IPS-15b (cell line): Measurements from ENCODE around the gene LSG1.
"Not testable (repeated sequence)": the region's sequence is repeated elsewhere in the genome, so short reads cannot be mapped to it uniquely, and the experiment has no call there.

Experiments
- H3K27me3 ChIP-seq: one replicate; pipeline ENCODE4 v1.6.1; 2013; ENCODE audit warnings: low read length; ENCODE audit not compliant: control insufficient read depth, insufficient read depth
- H3K36me3 ChIP-seq: one replicate; pipeline ENCODE4 v1.6.1; 2013; ENCODE audit warnings: low read length; ENCODE audit not compliant: control insufficient read depth, insufficient read depth
- H3K4me1 ChIP-seq: one replicate; pipeline ENCODE4 v1.6.1; 2013; ENCODE audit warnings: mild to moderate bottlenecking, low read length; ENCODE audit not compliant: control insufficient read depth, insufficient read depth
- H3K4me3 ChIP-seq: one replicate; pipeline ENCODE4 v1.5.1; 2013; ENCODE audit warnings: low read depth, low read length
- H3K9ac ChIP-seq: one replicate; pipeline ENCODE4 v1.6.1; 2013; ENCODE audit warnings: low read depth, mild to moderate bottlenecking, low read length
- H3K9me3 ChIP-seq: one replicate; pipeline ENCODE4 v1.6.1; 2013; ENCODE audit warnings: mild to moderate bottlenecking, low read length; ENCODE audit not compliant: control insufficient read depth, insufficient read depth

The LSG1 gene

GRCh38 chr3:194638991-194639605 lies 32.9 kb downstream of the LSG1 start:
- Histone ChIP-seq H3K9me3 (no peaks in the 10 kb centered on the region), H3K9ac (no peak overlapping the region), H3K4me1 (peaks cover 2% of the 10 kb centered on the region), H3K4me3 (no peak overlapping the region), H3K36me3 (peaks cover 23% of the 10 kb centered on the region), H3K27me3 (no peaks in the 10 kb centered on the region)

- Histone ChIP-seq H3K9ac (no peak overlapping the region), H3K4me3 (no peak overlapping the region), H3K36me3 (peaks cover 21% of the 10 kb centered on the region), H3K27me3 (no peaks in the 10 kb centered on the region), H3K9me3 (no peaks in the 10 kb centered on the region), H3K4me1 (peaks cover 2% of the 10 kb centered on the region)
These were observed 34.2 kb downstream of the LSG1 start for GRCh38 chr3:194637541-194638400.

- Histone ChIP-seq H3K36me3 (peaks cover 16% of the 10 kb centered on the region), H3K4me3 (no peak overlapping the region), H3K9me3 (no peaks in the 10 kb centered on the region), H3K4me1 (peaks cover 2% of the 10 kb centered on the region), H3K9ac (no peak overlapping the region), H3K27me3 (no peaks in the 10 kb centered on the region)
These were observed 34.9 kb downstream of the LSG1 start for GRCh38 chr3:194637066-194637465.

- Histone ChIP-seq H3K9ac (peak within 1 kb of the TSS; percentile 60), H3K4me1 (peaks cover 2% of the 10 kb centered on the region), H3K36me3 (peaks cover 11% of the 10 kb centered on the region), H3K9me3 (peaks cover 4% of the 10 kb centered on the region), H3K4me3 (peak within 1 kb of the TSS; percentile 80), H3K27me3 (no peaks in the 10 kb centered on the region)
These were observed 38.5 kb downstream of the LSG1 start, which contains the start of gene TMEM44 for GRCh38 chr3:194633349-194634004. TMEM44 (minus strand) TSS chr3:194633419; CDS start chr3:194633215, 204 bp downstream.

- Histone ChIP-seq H3K4me1 (peaks cover 2% of the 10 kb centered on the region), H3K4me3 (peak overlapping the region; percentile 80), H3K27me3 (no peaks in the 10 kb centered on the region), H3K9ac (peak overlapping the region; percentile 12), H3K9me3 (peaks cover 4% of the 10 kb centered on the region), H3K36me3 (peaks cover 11% of the 10 kb centered on the region)
These were observed 39.1 kb downstream of the LSG1 start for GRCh38 chr3:194632809-194633348.

GRCh38 chr3:194632226-194632808 lies 39.7 kb downstream of the LSG1 start:
- Histone ChIP-seq H3K36me3 (peaks cover 11% of the 10 kb centered on the region), H3K27me3 (no peaks in the 10 kb centered on the region), H3K9ac (peak overlapping the region; percentile 12), H3K4me1 (peaks cover 2% of the 10 kb centered on the region), H3K4me3 (peak overlapping the region; percentile 80), H3K9me3 (peaks cover 4% of the 10 kb centered on the region)

- Histone ChIP-seq H3K4me3 (no peak overlapping the region), H3K9me3 (peaks cover 4% of the 10 kb centered on the region), H3K36me3 (peaks cover 11% of the 10 kb centered on the region), H3K4me1 (no peaks in the 10 kb centered on the region), H3K27me3 (no peaks in the 10 kb centered on the region), H3K9ac (no peak overlapping the region)
These were observed 40.3 kb downstream of the LSG1 start for GRCh38 chr3:194631696-194632095.

- not testable (repeated sequence) for H3K4me1 ChIP-seq, H3K9ac ChIP-seq, H3K27me3 ChIP-seq, H3K4me3 ChIP-seq, H3K9me3 ChIP-seq
- H3K36me3 ChIP-seq, result peaks cover 16% of the 10 kb centered on the region
These were observed 41.3 kb downstream of the LSG1 start for GRCh38 chr3:194630681-194631080.

GRCh38 chr3:194624956-194625355 lies 47.0 kb downstream of the LSG1 start:
- peaks cover 17% of the 10 kb centered on the region for H3K36me3 ChIP-seq
- no peak overlapping the region for H3K9ac ChIP-seq
- no peaks in the 10 kb centered on the region for H3K27me3 ChIP-seq
- H3K4me1 ChIP-seq, result no peaks in the 10 kb centered on the region
- H3K4me3 ChIP-seq, result no peak overlapping the region
- H3K9me3 ChIP-seq, result peaks cover 4% of the 10 kb centered on the region

GRCh38 chr3:194623449-194624290 lies 48.3 kb downstream of the LSG1 start:
- H3K9ac ChIP-seq, result no peak overlapping the region
- H3K36me3 ChIP-seq, result peaks cover 13% of the 10 kb centered on the region

More at GRCh38 chr3:194623449-194624290, 48.3 kb downstream of the LSG1 start:
- Histone ChIP-seq H3K27me3 (no peaks in the 10 kb centered on the region), H3K4me1 (no peaks in the 10 kb centered on the region), H3K4me3 (no peak overlapping the region), H3K9me3 (no peaks in the 10 kb centered on the region)
